SKM-1 treated with dmso at 0.1 percent for 144 hours (cell line): ENCODE data around the gene RGS9.

ENCODE experiments used
- DNase-seq: peaks from one replicate; lab custom pipeline; 2025; ENCODE audit not compliant: unreplicated experiment; lab: John Stamatoyannopoulos, UW

Gene RGS9

DNA sequence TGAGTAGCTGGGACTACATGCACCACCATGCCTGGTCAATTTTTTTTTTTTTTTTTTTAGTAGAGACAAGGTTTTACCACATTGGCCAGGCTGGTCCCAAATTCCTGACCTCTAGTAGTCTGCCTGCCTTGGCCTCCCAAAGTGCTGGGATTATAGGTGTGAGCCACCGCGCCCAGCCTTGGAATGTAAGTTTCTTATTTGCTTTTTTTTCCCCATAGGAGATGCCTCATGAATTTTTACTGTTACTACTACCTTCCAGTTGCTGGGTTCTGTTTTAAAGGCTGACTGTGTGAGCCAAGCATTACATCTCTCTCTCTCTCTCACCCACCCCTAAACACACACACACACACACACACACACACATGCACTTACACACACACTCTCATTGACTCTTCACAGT is 112.6 kb downstream of the RGS9 start:
- DNase-seq: no peak

GRCh38 chr17:65254166-65254565 is 117.0 kb downstream of the RGS9 start:
- no peak for DNase-seq

GRCh38 chr17:65259281-65259680 is 122.1 kb downstream of the RGS9 start:
- DNase-seq: no peak

DNA sequence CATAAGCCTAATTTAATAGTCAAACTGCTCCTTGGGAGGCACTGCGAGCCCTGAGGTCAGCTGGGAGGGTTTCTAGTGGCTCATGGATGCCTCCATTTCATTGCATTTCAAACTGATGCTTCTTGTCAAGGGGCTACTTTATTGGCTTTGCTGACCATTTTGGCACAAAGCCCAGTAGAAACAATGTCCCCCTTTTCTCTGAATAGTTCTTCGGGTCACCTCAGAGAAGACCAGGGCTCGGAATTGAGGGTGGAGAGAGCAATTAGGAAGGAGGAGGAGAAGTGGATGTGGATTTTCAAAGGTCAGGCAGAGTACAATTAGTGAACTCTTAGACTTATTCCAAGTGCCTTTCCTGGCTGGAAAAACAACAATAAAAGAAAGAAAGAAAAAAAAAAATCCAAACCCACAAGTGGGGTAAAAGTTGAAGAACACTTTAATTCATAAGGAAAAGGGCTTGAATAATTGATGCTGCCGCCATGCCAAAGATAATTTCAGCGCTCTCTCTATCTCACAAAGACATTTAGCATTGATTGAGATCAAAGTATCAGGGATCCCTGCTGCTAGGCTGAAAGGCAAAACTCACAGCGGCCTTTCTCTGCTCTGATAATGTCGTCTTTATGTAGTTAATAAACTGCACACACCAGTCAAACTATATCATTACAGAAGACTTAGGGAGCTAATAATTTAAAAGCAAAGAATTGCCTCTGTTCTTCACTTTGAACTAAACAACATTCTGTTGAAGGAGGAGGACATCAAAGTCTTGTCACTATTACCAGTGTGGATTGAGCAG is 122.7 kb downstream of the RGS9 start:
- no peak for DNase-seq

DNA sequence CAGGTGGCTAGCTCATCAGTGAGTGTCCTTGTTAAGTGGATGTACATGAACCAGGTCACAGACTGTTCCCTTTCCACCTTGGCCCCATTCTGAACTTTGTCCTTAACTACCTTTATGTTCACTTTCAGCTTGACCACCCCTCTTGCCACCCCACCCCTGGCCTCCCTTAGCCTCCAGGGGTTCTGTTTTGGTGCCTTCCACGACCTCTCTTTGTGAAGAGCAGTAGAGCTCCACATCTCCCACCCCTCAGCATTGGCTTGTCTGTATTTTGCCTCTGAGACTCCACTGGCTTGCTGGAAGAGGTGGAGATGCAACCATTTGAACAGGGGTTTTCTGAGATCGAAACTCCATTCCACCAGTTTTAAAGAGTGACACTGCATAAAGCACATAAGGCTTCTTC is 123.5 kb downstream of the RGS9 start:
- no peak for DNase-seq

GRCh38 chr17:65261152-65261551 is 124.0 kb downstream of the RGS9 start:
- DNase-seq: no peak

GRCh38 chr17:65261682-65262636 is 124.8 kb downstream of the RGS9 start:
- DNase-seq: no peak

GRCh38 chr17:65265276-65265675 is 128.1 kb downstream of the RGS9 start:
- DNase-seq: no peak

DNA sequence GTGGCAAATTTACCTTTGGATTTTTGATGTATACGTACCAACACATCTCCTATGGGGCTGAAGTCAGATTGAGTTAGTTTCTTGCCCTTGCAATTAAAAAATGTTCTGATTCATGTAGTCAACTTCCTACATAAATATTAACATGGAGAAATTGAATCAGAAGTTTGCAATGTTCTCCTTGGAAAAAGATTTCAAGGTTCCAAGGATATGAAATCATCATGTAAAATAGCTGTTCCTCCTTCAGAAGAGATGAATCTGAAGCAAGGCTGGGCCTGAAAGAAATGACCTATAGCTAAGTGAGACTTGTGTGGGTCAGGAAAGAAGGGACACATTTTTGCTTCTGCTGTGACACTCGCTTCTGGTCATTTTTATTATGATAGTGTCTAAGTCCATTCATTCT is 131.7 kb downstream of the RGS9 start:
- no peak for DNase-seq

DNA sequence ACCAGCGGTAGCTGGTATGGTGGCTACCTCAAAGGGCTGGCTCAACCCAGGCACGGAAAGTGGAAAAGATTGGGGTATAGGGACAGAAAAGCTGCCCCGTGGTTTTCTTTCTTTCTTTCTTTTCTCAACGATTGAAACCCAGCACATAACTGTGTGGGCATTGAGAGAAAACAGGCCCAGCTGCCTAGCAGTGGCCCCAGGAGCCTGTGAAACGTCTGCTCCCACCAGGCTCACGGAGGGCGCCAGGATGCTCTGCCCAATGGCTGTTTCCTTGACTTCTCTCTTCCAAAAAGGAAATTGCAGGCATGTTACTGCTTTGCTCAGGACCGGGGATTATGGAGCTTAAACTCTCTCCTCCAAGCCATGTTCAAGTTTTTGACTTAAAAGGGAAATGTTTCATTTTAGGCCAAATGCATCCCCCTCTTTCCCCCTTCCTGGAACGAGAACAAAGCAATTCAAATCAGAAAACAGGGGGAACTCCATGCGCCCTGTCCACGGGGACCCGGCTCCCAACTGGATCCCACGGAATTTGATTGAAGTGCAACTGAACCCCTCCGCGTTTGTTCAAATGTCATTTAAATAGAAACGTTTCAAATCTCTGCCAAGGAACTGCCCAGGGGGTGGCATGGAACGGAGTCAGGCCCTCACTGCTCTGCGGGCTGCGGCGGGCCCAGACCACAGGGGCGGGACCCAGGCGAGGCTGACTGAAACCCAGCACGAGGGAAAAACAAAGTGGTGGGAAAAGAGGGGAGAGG is 133.5 kb downstream of the RGS9 start:
- no peak for DNase-seq

GRCh38 chr17:65271296-65271695 is 134.1 kb downstream of the RGS9 start:
- DNase-seq: no peak
